H1 (cell line): ENCODE data around the gene PCDHA12.
"Not testable (repeated sequence)": the region's sequence is repeated elsewhere in the genome, so short reads cannot be mapped to it uniquely, and the experiment has no call there.

Source experiments
- ATF3 ChIP-seq: IDR thresholded peaks from 2 replicates; pipeline ENCODE4 v1.6.1; 2011; ENCODE audit warnings: low read depth, mild to moderate bottlenecking, low read length; ENCODE audit not compliant: insufficient read depth
- CEBPB ChIP-seq: IDR thresholded peaks from 2 replicates; pipeline ENCODE4 v1.6.1; 2012; ENCODE audit warnings: low read depth, low read length
- CTCF ChIP-seq, 3 experiments: IDR thresholded peaks; 1 replicate in 2 of 3; 2 replicates in 1 of 3; pipeline versions ENCODE4 v1.5.1 to v1.6.1; 2011; ENCODE audit warnings: low read length in 3 of 3, mild to moderate bottlenecking in 3 of 3, inconsistent platforms in 2 of 3, low read depth in 1 of 3, moderate library complexity in 1 of 3; ENCODE audit not compliant: insufficient read depth in 1 of 3; ENCODE audit errors: control extremely low read depth in 1 of 3
- SP4 ChIP-seq: IDR thresholded peaks from 2 replicates; pipeline ENCODE4 v1.6.1; 2012; ENCODE audit warnings: low read length, inconsistent platforms

GRCh38 chr5:140834439-140835008, 40.6 kb upstream of the PCDHA12 start:
- not testable (repeated sequence) for TF ChIP-seq SP4; CEBPB; CTCF (IDR thresholded peaks at IDR 0.05; ENCODE audit: control extremely low read depth in 1 of 3, insufficient read depth in 1 of 3, low read depth in 1 of 3, low read length in 3 of 3); ATF3
